ENCODE data around the gene BRIX1.

DNA sequence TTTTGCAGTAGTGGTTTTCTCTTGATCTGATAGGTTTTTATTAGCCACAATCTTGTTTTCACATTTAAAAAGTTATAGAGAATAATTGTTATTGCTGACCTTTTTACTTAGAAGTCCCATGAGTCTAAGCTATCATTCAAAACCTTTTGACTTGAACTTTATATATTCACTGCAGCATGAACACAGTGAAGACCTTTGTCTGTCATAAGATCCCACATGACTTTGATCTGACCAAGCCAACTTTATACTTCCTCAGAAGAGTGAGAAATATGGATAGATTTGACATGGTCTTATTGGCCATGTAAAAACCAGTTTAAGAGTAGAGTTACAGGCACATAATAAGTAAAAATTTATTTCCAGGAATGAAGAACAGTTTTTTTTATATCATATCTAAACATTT, 34.3 kb upstream of the BRIX1 start:
- TF ChIP-seq, protein P1, sequence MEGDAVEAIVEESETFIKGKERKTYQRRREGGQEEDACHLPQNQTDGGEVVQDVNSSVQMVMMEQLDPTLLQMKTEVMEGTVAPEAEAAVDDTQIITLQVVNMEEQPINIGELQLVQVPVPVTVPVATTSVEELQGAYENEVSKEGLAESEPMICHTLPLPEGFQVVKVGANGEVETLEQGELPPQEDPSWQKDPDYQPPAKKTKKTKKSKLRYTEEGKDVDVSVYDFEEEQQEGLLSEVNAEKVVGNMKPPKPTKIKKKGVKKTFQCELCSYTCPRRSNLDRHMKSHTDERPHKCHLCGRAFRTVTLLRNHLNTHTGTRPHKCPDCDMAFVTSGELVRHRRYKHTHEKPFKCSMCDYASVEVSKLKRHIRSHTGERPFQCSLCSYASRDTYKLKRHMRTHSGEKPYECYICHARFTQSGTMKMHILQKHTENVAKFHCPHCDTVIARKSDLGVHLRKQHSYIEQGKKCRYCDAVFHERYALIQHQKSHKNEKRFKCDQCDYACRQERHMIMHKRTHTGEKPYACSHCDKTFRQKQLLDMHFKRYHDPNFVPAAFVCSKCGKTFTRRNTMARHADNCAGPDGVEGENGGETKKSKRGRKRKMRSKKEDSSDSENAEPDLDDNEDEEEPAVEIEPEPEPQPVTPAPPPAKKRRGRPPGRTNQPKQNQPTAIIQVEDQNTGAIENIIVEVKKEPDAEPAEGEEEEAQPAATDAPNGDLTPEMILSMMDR (optimal IDR thresholded peaks at IDR 0.05 in 1 of 3, IDR thresholded peaks at IDR 0.05 in 1 of 3, conservative IDR thresholded peaks at IDR 0.05 in 1 of 3; ENCODE audit: extremely low read depth in 1 of 3, insufficient read depth in 2 of 3, low read length in 3 of 3): no peak
- no peak for TF ChIP-seq EZH2 (IDR thresholded peaks at IDR 0.05; ENCODE audit: low read length)

Measured in keratinocyte (primary cell).